HG02938 (cell line): Measurements from ENCODE around the gene AHCYL2.

Experiments used
- ATAC-seq: cut with Tn5 transposase; IDR thresholded peaks from one replicate; pipeline ENCODE4 v1.9.1; 2021; ENCODE audit warnings: mild to moderate bottlenecking, moderate library complexity; ENCODE audit not compliant: unreplicated experiment

The AHCYL2 gene

GRCh38 chr7:129224251-129225205 lies at the start of gene AHCYL2:
Gene AHCYL2 (plus strand): TSS chr7:129225030.
- peak; percentile 79 for ATAC-seq

GRCh38 chr7:129176916-129177710 lies 47.7 kb upstream of the AHCYL2 start:
- no peak for ATAC-seq

DNA sequence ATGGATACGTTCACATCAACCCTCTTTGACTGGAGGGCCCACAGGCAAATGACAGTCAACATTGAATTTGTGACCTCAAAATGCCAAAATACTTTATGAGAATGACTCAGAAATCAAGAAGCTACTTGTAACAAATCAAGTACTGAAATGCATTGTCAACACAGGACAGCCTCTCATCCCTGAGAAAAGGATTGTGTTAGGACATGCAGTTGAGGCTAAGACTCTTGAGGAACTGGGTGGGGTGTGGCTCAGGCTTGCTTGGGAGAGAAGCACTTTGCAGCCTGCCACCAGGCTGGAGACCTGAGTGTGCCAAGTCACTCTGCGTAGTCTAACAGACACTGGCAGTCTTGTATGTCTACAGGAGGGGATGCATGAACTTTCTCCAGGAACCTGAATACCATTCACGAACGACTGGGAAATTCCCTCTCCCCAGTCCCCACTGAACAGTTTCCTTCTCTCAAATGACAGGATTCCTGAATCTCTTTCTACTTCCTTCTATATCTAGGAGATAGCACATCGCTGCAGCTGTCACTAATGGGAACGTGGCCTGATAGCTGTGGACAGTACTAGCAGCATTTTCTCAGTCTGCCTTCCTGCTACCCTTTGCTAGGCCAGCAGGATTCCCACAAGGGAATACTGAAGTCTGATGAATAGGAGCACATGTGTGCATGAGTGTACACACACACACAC lies 39.7 kb upstream of the AHCYL2 start:
- ATAC-seq = no peak

- no peak for ATAC-seq
Observed at GRCh38 chr7:129186749-129187260, 38.0 kb upstream of the AHCYL2 start.

GRCh38 chr7:129187681-129188371 lies 37.0 kb upstream of the AHCYL2 start:
- no peak for ATAC-seq

DNA sequence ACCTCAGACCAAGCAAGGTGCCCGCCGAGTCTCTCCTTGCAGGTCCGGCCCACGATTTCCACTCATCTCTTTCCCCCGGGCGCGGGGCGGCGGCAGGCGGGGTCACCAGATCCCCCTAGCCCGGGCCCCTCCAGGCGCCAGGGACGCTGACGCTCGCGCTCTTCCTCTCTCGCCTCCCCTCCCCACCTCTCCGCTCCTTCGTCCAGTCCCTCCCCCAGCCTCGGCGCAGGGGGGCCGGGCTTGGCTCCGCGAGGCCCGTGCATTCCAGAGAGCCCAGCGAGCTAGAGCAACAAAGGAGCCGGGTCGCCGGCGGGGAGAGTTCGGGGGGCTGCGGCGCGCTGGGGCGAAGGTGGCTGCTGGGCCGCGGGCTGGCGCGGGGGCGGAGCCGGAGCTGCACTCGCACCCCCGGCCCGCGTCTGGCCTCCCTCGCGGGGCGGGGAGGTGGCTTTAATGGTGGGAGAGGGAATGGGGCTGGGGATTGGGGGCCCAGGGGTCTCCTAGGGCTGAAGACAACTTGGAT lies 36.4 kb upstream of the AHCYL2 start, which contains the start of gene SMO:
Gene SMO (plus strand): TSS at position 262 of the 520 bp plus-strand sequence. CDS start 519 bp downstream, outside the sequence.
- no peak for ATAC-seq

- ATAC-seq = no peak
Observed at GRCh38 chr7:129188892-129189660, 35.8 kb upstream of the AHCYL2 start.

DNA sequence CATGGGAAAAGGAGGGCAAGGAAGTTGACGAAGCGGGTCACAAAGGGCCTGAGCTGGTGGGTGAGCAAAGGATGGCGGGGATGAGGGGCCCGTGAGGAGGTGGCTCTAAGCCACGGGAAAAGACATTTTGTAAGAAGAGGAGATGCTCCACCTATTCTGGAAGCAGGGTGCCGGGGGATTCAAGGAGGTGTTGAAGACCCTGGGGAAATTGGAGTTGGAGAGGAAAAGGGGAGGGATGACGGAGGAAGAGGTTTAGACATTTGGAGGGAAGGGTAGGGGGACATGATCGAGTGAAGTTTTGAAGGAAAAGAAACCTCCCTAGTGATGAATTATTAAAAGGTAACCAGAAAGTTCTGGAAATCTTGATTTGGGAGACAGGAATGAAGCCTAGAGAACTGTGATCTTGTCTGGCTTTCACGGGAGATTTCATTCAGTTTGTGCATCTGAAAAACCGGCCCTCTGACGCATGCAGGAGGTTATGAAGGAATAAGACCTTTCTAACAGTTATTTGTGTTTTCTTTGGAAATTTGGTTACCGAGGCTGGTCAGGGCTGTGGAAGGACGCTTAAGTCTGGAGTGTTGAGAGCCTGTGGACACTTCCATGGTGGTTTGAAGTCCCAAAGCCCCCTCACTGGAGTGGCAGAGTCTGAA lies 35.0 kb upstream of the AHCYL2 start:
- ATAC-seq = no peak

DNA sequence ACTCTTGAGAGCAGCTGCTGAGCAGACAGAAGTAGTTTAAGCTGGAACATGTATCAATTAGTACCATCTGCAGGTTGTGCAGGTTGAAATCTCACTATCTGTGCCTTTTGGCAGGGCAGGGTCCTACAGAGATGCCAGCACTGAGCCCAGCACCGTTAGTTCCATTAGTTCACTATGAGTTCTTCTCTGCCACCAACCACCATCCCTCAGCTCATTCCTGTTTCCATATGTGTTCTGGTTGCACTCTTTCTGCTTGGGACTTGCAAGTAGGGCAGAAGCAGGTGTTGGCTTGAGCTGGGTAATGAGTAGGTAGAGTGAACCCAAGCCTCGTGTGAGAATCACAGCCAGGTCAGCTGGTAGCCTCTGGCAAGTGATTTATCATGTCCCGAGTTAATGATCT lies 33.6 kb upstream of the AHCYL2 start:
- no peak for ATAC-seq

DNA sequence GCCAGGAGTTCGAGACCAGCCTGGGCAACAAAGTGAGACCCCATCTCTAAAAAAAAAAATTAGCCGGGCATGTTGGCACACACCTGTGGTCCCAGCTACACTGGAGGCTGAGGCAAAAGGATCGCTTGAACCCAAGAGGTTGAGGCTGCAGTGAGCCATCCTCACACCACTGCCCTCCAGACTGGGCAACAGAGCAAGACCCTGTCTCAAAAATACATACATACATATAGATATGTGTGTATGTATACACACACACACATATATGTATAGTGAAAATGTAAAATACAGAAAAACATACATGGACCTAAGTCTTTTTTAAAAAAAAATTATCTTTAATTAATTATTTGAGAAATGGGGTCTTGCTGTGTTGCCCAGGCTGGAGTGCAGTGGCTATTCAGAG lies 30.9 kb upstream of the AHCYL2 start:
- no peak for ATAC-seq

DNA sequence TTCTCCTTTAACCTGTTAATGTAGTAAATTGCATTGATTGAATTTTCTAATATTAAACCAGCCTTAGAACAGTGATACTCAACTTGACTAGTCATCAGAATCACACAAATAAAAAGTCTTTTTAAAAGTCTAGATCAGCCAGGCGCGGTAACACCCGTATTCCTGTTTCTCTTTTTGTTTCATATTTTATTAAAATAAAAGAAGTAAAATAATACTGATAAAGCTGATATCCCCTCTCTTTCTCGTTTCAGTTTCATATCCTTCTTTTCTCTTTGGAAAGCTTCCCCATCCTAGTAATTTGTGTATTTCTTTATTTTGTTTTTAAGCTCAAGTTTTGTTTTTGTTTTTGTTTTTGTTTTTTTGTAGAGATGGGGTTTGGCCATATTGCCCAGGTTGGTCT lies 27.1 kb upstream of the AHCYL2 start:
- ATAC-seq = no peak

- ATAC-seq = no peak
Observed at GRCh38 chr7:129199406-129199805, 25.4 kb upstream of the AHCYL2 start.

DNA sequence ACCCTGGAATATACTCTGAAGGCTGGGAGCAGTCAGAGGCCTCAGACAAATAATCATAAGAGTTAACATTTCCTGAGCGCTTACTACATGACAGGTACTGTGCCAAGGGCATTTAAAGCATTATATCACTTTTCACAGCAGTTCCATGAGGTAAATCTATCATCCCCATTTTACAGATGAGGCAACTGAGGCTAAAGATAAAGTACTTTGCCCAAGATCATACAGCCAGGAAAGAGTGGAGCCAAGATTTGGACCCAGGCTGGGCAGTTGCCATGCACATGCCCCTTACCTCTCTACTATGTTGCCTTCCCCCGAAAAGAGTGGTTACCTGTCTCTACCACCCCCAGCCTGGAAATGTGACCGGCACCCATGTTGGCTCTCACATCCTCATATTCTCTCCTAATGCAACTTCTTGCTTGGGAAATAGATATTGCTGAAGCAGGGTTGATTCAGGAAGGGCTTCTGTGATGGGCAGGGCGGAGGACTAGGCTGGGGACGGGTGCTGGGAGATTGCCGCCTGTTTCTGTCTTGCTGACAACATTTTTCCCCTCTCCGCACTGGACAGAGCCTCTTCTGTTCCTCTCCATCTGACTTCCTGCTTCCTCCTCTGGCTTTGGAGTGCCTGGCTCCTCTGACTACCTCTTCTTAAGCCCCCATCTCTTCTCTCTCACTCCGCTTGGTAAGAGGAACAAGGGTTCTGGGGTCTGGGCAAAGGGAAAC lies 22.6 kb upstream of the AHCYL2 start:
- ATAC-seq = no peak

DNA sequence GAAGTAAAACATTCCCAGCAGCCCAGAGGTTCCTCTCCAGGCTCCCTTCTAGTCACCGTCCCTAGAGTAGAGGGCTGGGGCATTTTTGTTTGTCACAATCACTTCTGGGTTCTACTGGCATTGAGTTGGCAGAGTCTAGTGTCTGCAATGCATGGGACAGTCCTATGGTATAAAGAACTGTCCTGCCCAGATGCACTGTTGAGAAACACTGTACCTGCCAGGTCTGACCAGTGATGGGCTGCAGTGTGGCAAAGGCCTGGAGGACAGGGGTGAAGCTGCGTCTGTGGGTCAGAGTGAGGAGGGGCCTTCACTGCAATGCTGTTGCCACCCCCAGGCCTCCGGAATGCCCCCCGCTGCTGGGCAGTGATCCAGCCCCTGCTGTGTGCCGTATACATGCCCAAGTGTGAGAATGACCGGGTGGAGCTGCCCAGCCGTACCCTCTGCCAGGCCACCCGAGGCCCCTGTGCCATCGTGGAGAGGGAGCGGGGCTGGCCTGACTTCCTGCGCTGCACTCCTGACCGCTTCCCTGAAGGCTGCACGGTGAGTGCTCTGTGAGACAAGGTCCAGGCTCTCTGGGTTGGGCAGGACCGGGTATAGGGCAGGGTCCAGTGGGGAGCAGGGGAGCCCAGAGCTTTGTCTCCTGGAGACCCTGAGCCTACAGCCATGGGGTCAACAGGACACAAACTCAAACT lies 21.6 kb upstream of the AHCYL2 start:
- no peak for ATAC-seq

DNA sequence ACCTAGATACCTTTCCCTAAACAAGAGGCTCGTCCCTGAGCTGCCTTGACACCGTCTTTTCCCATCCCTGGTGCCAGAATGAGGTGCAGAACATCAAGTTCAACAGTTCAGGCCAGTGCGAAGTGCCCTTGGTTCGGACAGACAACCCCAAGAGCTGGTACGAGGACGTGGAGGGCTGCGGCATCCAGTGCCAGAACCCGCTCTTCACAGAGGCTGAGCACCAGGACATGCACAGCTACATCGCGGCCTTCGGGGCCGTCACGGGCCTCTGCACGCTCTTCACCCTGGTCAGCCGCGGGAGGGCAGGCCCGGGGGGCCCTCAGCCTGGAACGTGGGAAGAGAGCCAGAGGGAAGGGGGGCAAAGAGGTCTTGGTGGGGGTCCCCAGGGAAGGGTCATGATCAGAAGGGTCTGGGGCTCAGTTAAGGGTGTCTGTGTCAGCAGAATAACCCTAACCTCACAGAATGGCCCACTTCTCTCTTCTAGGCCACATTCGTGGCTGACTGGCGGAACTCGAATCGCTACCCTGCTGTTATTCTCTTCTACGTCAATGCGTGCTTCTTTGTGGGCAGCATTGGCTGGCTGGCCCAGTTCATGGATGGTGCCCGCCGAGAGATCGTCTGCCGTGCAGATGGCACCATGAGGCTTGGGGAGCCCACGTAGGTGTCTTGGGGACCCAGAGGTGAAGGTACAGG lies 19.6 kb upstream of the AHCYL2 start:
- ATAC-seq = no peak

GRCh38 chr7:129205987-129206785 lies 18.6 kb upstream of the AHCYL2 start:
- no peak for ATAC-seq
